ENCODE data around the gene GABPB1.
A peak's percentile ranks its signal among the peaks of the same experiment; 100 is the strongest.

Gene GABPB1

DNA sequence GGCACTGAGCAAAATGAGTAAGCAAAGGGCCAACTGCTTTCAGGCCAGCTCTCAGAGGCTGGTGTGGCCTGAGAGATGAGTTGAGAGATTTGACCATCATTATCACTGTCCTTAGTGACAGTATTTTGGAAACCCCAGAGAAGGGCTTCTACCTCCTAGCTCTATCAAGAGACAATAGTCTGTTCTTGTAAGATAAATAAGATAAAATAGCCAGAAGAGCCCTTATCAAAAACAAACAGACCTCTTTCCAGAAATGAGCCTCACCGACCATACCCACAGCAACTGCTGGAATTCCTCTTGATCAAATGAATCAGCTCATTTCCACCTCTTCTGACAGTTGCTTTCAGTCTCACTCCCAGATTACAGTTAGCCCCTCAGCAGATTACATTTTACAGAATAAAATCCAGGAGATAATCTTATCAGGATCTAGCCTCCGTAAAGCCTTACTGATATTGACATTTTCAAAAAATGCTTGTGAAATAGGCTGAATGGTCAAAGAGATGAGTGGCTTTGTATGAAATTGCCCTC lies 94.0 kb downstream of the GABPB1 start:
- H3K36me3 ChIP-seq (ENCODE audit: insufficient read depth, low read length): no peaks in the 10 kb centered on the region
- TF ChIP-seq EZH2phosphoT487 (IDR thresholded peaks at IDR 0.05; ENCODE audit: borderline replicate concordance): no peak
- TF ChIP-seq, protein P1, sequence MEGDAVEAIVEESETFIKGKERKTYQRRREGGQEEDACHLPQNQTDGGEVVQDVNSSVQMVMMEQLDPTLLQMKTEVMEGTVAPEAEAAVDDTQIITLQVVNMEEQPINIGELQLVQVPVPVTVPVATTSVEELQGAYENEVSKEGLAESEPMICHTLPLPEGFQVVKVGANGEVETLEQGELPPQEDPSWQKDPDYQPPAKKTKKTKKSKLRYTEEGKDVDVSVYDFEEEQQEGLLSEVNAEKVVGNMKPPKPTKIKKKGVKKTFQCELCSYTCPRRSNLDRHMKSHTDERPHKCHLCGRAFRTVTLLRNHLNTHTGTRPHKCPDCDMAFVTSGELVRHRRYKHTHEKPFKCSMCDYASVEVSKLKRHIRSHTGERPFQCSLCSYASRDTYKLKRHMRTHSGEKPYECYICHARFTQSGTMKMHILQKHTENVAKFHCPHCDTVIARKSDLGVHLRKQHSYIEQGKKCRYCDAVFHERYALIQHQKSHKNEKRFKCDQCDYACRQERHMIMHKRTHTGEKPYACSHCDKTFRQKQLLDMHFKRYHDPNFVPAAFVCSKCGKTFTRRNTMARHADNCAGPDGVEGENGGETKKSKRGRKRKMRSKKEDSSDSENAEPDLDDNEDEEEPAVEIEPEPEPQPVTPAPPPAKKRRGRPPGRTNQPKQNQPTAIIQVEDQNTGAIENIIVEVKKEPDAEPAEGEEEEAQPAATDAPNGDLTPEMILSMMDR (conservative IDR thresholded peaks at IDR 0.05; ENCODE audit: low read length): no peak
- no peaks in the 10 kb centered on the region for H3K9me3 ChIP-seq (ENCODE audit: insufficient read depth, low read depth, low read length)
- peaks cover 97% of the 10 kb centered on the region for H3K4me1 ChIP-seq (ENCODE audit: insufficient read depth, low read length, poor library complexity, severe bottlenecking)
- H3K9ac ChIP-seq (ENCODE audit: low read depth, low read length, poor library complexity, severe bottlenecking): peak overlapping the region; percentile 61
- no peak overlapping the region for H2AFZ ChIP-seq (ENCODE audit: low read length)
- peak overlapping the region; percentile 82 for H3K4me2 ChIP-seq (ENCODE audit: low read depth, low read length, poor library complexity, severe bottlenecking)
- H3F3A ChIP-seq (ENCODE audit: low read depth): peaks cover 18% of the 10 kb centered on the region
- H3K9me2 ChIP-seq (replicated peaks; ENCODE audit: low read depth, low read length): no peaks in the 10 kb centered on the region
- no peaks in the 10 kb centered on the region for H3K79me2 ChIP-seq (ENCODE audit: insufficient read depth, low read length)
- H3K4me3 ChIP-seq (ENCODE audit: low read length, poor library complexity, severe bottlenecking): peak overlapping the region; percentile 62
- H4K20me1 ChIP-seq (ENCODE audit: insufficient read depth, low read length, poor library complexity, severe bottlenecking): no peaks in the 10 kb centered on the region
- no peaks in the 10 kb centered on the region for H3K27me3 ChIP-seq (ENCODE audit: insufficient read depth, low read length, poor library complexity, severe bottlenecking)

DNA sequence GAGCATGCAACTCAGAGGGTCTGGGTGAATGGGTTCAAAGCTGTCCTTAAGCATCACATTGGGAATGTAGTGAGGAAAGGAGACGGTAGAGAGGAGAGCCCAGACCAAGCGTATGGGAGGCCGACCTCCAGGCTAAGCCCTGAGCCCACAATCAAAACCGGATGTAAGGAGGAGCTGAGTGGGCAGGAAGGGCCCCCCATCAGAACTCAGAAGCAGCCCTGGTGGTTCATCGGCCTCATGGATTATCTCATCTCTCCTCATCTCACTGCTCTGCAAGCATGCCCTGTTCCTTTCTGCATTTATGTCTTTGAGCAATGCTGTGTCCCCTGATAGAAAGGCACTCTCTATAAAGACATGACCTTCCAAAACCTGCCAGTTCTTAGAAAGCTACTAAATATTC lies 95.7 kb downstream of the GABPB1 start:
- Histone ChIP-seq H3K4me1 (ENCODE audit: insufficient read depth, low read length, poor library complexity, severe bottlenecking) (peaks cover 83% of the 10 kb centered on the region), H3K4me2 (ENCODE audit: low read depth, low read length, poor library complexity, severe bottlenecking) (peak overlapping the region; percentile 82), H3K79me2 (ENCODE audit: insufficient read depth, low read length) (no peaks in the 10 kb centered on the region), H3K27me3 (ENCODE audit: insufficient read depth, low read length, poor library complexity, severe bottlenecking) (no peaks in the 10 kb centered on the region), H4K20me1 (ENCODE audit: insufficient read depth, low read length, poor library complexity, severe bottlenecking) (no peaks in the 10 kb centered on the region), H3K36me3 (ENCODE audit: insufficient read depth, low read length) (no peaks in the 10 kb centered on the region), H3F3A (ENCODE audit: low read depth) (peaks cover 18% of the 10 kb centered on the region), H3K9me2 (replicated peaks; ENCODE audit: low read depth, low read length) (no peaks in the 10 kb centered on the region), H3K9ac (ENCODE audit: low read depth, low read length, poor library complexity, severe bottlenecking) (peak overlapping the region; percentile 73), H3K4me3 (ENCODE audit: low read length, poor library complexity, severe bottlenecking) (peak overlapping the region; percentile 62), H3K9me3 (ENCODE audit: insufficient read depth, low read depth, low read length) (no peaks in the 10 kb centered on the region), H2AFZ (ENCODE audit: low read length) (no peak overlapping the region; the same call in 1 of the 2 replicates)
- no peak for TF ChIP-seq EZH2phosphoT487 (IDR thresholded peaks at IDR 0.05; ENCODE audit: borderline replicate concordance)
- TF ChIP-seq, protein P1 (conservative IDR thresholded peaks at IDR 0.05; ENCODE audit: low read length): no peak

DNA sequence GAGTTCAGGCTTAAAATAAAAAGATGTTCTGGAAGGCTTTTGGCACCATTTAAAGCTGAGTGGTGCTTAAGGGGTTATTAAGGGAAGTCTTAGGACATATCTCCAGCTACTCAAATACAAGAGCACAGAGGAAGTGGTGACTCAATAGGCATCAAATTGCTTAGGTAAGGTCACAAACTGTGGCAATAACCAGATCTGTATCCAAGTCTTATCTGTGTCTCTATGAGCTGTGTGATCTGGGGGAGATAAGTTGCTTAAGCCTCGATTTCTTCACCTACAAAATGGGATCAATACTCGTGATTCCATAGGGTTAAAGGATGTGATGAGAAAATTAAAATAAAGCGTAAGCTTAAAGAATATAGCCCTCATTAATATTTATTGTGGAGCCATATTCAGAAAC lies 97.1 kb downstream of the GABPB1 start:
- H3K9me2 ChIP-seq (replicated peaks; ENCODE audit: low read depth, low read length): no peaks in the 10 kb centered on the region
- H3K4me2 ChIP-seq (ENCODE audit: low read depth, low read length, poor library complexity, severe bottlenecking): peak overlapping the region; percentile 82
- peaks cover 18% of the 10 kb centered on the region for H3F3A ChIP-seq (ENCODE audit: low read depth)
- H4K20me1 ChIP-seq (ENCODE audit: insufficient read depth, low read length, poor library complexity, severe bottlenecking): no peaks in the 10 kb centered on the region
- H3K27me3 ChIP-seq (ENCODE audit: insufficient read depth, low read length, poor library complexity, severe bottlenecking): no peaks in the 10 kb centered on the region
- no peaks in the 10 kb centered on the region for H3K9me3 ChIP-seq (ENCODE audit: insufficient read depth, low read depth, low read length)
- no peak overlapping the region for H3K9ac ChIP-seq (ENCODE audit: low read depth, low read length, poor library complexity, severe bottlenecking)
- no peaks in the 10 kb centered on the region for H3K79me2 ChIP-seq (ENCODE audit: insufficient read depth, low read length)
- peaks cover 77% of the 10 kb centered on the region for H3K4me1 ChIP-seq (ENCODE audit: insufficient read depth, low read length, poor library complexity, severe bottlenecking)
- no peak for TF ChIP-seq EZH2phosphoT487 (IDR thresholded peaks at IDR 0.05; ENCODE audit: borderline replicate concordance)
- TF ChIP-seq, protein P1 (conservative IDR thresholded peaks at IDR 0.05; ENCODE audit: low read length): no peak
- peak overlapping the region; percentile 62 for H3K4me3 ChIP-seq (ENCODE audit: low read length, poor library complexity, severe bottlenecking)
- H3K36me3 ChIP-seq (ENCODE audit: insufficient read depth, low read length): no peaks in the 10 kb centered on the region
- no peak overlapping the region for H2AFZ ChIP-seq (ENCODE audit: low read length)

All from Loucy (cell line).